Stimulated activated CD8-positive, alpha-beta memory T cell treated with anti-CD3 and anti-CD28 coated beads, Interleukin-15, amount 100 ng/mL, for 4 hours (primary cell): Measurements from ENCODE around the gene C6.

Experiments used
- DNase-seq, 2 donors: peaks; one replicate each; pipeline ENCODE4 v3.0.0-alpha.2; 2020; ENCODE audit warnings: low read depth in 2 of 2

Gene C6

GRCh38 chr5:41122459-41122858 lies 90.9 kb downstream of the C6 start:
- DNase-seq = no peak

GRCh38 chr5:41120600-41120999 lies 92.7 kb downstream of the C6 start:
- DNase-seq = no peak

GRCh38 chr5:41118177-41118576 lies 95.2 kb downstream of the C6 start:
- DNase-seq = no peak

GRCh38 chr5:41115281-41115680 lies 98.1 kb downstream of the C6 start:
- DNase-seq = no peak

GRCh38 chr5:41112486-41113455 lies 100.6 kb downstream of the C6 start:
- no peak for DNase-seq

- no peak for DNase-seq
These were observed 104.1 kb downstream of the C6 start for GRCh38 chr5:41109186-41109585.

GRCh38 chr5:41102341-41102740 lies 111.0 kb downstream of the C6 start:
- DNase-seq = no peak

GRCh38 chr5:41097642-41098041 lies 115.7 kb downstream of the C6 start:
- no peak for DNase-seq

- no peak for DNase-seq
These were observed 117.8 kb downstream of the C6 start for GRCh38 chr5:41095324-41096101.

GRCh38 chr5:41094871-41095270 lies 118.5 kb downstream of the C6 start:
- no peak for DNase-seq

- DNase-seq = no peak
These were observed 119.5 kb downstream of the C6 start for GRCh38 chr5:41093803-41094202.
